ENCODE measurements around the gene RAB30.

The RAB30 gene

DNA sequence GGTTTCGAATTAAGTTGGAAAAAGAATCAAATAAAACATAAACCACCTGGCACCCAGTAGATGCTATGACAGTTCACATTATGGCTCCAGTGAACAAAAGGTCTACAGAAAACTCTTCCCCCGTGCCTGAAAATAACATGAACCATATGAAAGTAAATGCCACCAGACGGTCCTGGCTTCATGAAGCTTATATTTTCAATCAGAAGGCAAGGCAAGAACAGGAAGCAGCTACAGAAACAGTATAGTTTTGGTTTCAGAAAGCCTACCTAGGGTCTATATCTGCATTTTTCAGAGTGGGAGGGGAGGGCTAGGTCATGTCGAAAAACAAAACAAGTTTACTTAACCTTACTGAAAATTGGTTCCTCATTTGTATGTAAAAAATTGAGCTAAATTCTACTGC is 9.8 kb downstream of the RAB30 start:
- Histone ChIP-seq H3K27ac (replicated peaks) (no peak overlapping the region), H3K27me3 (ENCODE audit: insufficient read depth, poor library complexity, severe bottlenecking) (no peaks in the 10 kb centered on the region), H3K4me3 (replicated peaks; ENCODE audit: insufficient read depth, low read length) (no peak overlapping the region)
- DNase-seq (ENCODE audit: low read depth in 1 of 2, low spot score in 1 of 2) = no peak
- TF ChIP-seq SPI1 (IDR thresholded peaks at IDR 0.05; ENCODE audit: borderline replicate concordance, low read depth) (no peak), GABPA (IDR thresholded peaks at IDR 0.05; ENCODE audit: low read depth) (no peak), POLR2AphosphoS5 (IDR thresholded peaks at IDR 0.05; ENCODE audit: low read depth) (no peak)
- TF ChIP-seq, protein P1, sequence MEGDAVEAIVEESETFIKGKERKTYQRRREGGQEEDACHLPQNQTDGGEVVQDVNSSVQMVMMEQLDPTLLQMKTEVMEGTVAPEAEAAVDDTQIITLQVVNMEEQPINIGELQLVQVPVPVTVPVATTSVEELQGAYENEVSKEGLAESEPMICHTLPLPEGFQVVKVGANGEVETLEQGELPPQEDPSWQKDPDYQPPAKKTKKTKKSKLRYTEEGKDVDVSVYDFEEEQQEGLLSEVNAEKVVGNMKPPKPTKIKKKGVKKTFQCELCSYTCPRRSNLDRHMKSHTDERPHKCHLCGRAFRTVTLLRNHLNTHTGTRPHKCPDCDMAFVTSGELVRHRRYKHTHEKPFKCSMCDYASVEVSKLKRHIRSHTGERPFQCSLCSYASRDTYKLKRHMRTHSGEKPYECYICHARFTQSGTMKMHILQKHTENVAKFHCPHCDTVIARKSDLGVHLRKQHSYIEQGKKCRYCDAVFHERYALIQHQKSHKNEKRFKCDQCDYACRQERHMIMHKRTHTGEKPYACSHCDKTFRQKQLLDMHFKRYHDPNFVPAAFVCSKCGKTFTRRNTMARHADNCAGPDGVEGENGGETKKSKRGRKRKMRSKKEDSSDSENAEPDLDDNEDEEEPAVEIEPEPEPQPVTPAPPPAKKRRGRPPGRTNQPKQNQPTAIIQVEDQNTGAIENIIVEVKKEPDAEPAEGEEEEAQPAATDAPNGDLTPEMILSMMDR (IDR thresholded peaks at IDR 0.05; ENCODE audit: insufficient read depth, low read length) = no peak
- TF ChIP-seq, protein P2, sequence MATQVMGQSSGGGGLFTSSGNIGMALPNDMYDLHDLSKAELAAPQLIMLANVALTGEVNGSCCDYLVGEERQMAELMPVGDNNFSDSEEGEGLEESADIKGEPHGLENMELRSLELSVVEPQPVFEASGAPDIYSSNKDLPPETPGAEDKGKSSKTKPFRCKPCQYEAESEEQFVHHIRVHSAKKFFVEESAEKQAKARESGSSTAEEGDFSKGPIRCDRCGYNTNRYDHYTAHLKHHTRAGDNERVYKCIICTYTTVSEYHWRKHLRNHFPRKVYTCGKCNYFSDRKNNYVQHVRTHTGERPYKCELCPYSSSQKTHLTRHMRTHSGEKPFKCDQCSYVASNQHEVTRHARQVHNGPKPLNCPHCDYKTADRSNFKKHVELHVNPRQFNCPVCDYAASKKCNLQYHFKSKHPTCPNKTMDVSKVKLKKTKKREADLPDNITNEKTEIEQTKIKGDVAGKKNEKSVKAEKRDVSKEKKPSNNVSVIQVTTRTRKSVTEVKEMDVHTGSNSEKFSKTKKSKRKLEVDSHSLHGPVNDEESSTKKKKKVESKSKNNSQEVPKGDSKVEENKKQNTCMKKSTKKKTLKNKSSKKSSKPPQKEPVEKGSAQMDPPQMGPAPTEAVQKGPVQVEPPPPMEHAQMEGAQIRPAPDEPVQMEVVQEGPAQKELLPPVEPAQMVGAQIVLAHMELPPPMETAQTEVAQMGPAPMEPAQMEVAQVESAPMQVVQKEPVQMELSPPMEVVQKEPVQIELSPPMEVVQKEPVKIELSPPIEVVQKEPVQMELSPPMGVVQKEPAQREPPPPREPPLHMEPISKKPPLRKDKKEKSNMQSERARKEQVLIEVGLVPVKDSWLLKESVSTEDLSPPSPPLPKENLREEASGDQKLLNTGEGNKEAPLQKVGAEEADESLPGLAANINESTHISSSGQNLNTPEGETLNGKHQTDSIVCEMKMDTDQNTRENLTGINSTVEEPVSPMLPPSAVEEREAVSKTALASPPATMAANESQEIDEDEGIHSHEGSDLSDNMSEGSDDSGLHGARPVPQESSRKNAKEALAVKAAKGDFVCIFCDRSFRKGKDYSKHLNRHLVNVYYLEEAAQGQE (IDR thresholded peaks at IDR 0.05; ENCODE audit: insufficient replicate concordance, low read depth) = no peak

DNA sequence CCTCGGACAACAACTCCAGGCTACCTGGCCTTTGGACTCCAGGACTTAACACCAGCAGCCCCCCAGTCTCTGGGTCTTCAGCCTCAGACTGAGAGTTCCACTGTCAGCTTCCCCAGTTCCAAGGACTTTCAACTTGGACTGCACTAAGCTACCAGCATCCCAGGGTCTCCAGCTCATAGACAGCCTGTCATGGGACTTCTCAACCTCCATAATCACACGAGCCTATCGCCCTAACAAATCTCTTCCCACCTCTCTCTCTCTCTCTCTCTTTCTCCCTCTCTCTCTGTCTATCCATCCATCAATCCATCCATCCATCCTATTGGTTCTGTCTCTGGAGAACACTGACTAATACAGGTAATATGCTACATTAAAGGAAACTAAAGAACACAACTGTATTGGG is 10.7 kb downstream of the RAB30 start:
- DNase-seq (ENCODE audit: low read depth in 1 of 2, low spot score in 1 of 2) = no peak
- Histone ChIP-seq H3K27ac (replicated peaks) (no peak overlapping the region), H3K4me3 (replicated peaks; ENCODE audit: insufficient read depth, low read length) (no peak overlapping the region), H3K27me3 (ENCODE audit: insufficient read depth, poor library complexity, severe bottlenecking) (no peaks in the 10 kb centered on the region)
- TF ChIP-seq, protein P1 (IDR thresholded peaks at IDR 0.05; ENCODE audit: insufficient read depth, low read length) = no peak
- TF ChIP-seq, protein P2 (IDR thresholded peaks at IDR 0.05; ENCODE audit: insufficient replicate concordance, low read depth) = no peak
- no peak for TF ChIP-seq GABPA (IDR thresholded peaks at IDR 0.05; ENCODE audit: low read depth)
- TF ChIP-seq SPI1 (IDR thresholded peaks at IDR 0.05; ENCODE audit: borderline replicate concordance, low read depth) = no peak
- TF ChIP-seq POLR2AphosphoS5 (IDR thresholded peaks at IDR 0.05; ENCODE audit: low read depth) = no peak

DNA sequence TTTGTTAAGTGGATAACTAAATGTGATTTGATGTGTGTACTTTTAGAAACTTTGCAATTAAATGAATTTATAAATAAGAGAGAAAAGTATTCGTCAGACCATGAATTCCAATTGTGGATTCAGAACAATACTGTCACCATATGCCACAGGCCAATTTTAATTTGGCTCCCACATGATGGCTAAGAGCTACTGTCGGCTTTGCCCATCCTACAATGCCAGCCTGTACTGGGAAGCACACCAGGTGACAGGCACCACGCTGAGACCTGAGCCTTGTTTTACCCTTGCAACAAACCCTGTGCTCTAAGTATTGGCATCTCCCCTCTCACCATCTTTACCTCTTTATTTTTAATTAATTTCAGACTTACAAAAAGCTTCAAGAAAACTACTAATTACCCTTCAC is 14.0 kb downstream of the RAB30 start:
- DNase-seq (ENCODE audit: low read depth in 1 of 2, low spot score in 1 of 2) = no peak
- H3K4me3 ChIP-seq (replicated peaks; ENCODE audit: insufficient read depth, low read length) = no peak overlapping the region
- H3K27me3 ChIP-seq (ENCODE audit: insufficient read depth, poor library complexity, severe bottlenecking) = no peaks in the 10 kb centered on the region
- TF ChIP-seq, protein P2 (IDR thresholded peaks at IDR 0.05; ENCODE audit: insufficient replicate concordance, low read depth) = no peak
- TF ChIP-seq POLR2AphosphoS5 (IDR thresholded peaks at IDR 0.05; ENCODE audit: low read depth) = no peak
- no peak for TF ChIP-seq SPI1 (IDR thresholded peaks at IDR 0.05; ENCODE audit: borderline replicate concordance, low read depth)
- H3K27ac ChIP-seq (replicated peaks) = no peak overlapping the region
